OCI-LY3 (cell line): ENCODE data around the gene PPP1R14D.

ENCODE experiments used
- H2AFZ ChIP-seq: fragments of 200-600, 300-600 bp; shearing (Covaris generic); 2 replicates; pipeline ENCODE4 v1.6.0; 2014; ENCODE audit warnings: antibody characterized with exemption, low read depth, low read length
- H3K27ac ChIP-seq: fragments of 200-600, 300-600 bp; sonication (generic); 2 replicates; pipeline ENCODE4 v1.5.1; 2014; ENCODE audit warnings: mild to moderate bottlenecking, low read length, moderate library complexity, mixed read lengths
- H3K27me3 ChIP-seq: fragments of 200-600, 300-600 bp; sonication (generic); 2 replicates; pipeline ENCODE4 v1.6.1; 2014; ENCODE audit warnings: low read depth, low read length, mixed read lengths
- H3K36me3 ChIP-seq: fragments of 200-600, 300-600 bp; sonication (generic); replicated peaks from 2 replicates; pipeline ENCODE3; 2014; ENCODE audit warnings: low read depth, low read length, mixed read lengths
- H3K4me1 ChIP-seq: fragments of 300-600, 200-600 bp; sonication (generic); 2 replicates; pipeline ENCODE4 v1.6.1; 2014; ENCODE audit warnings: low read length, mixed read lengths
- H3K4me2 ChIP-seq: fragments of 200-600, 300-600 bp; sonication (generic); 2 replicates; pipeline ENCODE4 v1.6.1; 2014; ENCODE audit warnings: low read length, mixed read lengths
- H3K4me3 ChIP-seq: fragments of 300-600, 200-600 bp; sonication (generic); 2 replicates; pipeline ENCODE4 v1.5.1; 2014; ENCODE audit warnings: antibody characterized with exemption, mild to moderate bottlenecking, low read length, moderate library complexity
- H3K79me2 ChIP-seq: fragments of 300-600, 200-600 bp; shearing (Covaris generic); 2 replicates; pipeline ENCODE4 v1.6.1; 2014; ENCODE audit warnings: mild to moderate bottlenecking, low read length, mixed read lengths
- H3K9ac ChIP-seq: fragments of 300-600, 200-600 bp; shearing (Covaris generic); 2 replicates; pipeline ENCODE4 v1.6.0; 2014; ENCODE audit warnings: mild to moderate bottlenecking, low read length, moderate library complexity
- H3K9me3 ChIP-seq: fragments of 200-600, 300-600 bp; shearing (Covaris generic); 2 replicates; pipeline ENCODE4 v1.6.1; 2014; ENCODE audit warnings: low read length, mixed read lengths; ENCODE audit not compliant: insufficient read depth
- H4K20me1 ChIP-seq: fragments of 200-600, 300-600 bp; sonication (generic); 2 replicates; pipeline ENCODE4 v1.6.1; 2016; ENCODE audit warnings: low read length, mixed read lengths; ENCODE audit not compliant: insufficient read depth
- CTCF ChIP-seq: fragments of 200-600, 300-600 bp; sonication (generic); IDR thresholded peaks from 2 replicates; pipeline ENCODE4 v1.5.1; 2014; ENCODE audit warnings: antibody characterized with exemption, low read length, low read depth
- EZH2phosphoT487 ChIP-seq: fragments of 200-600 bp; shearing (Covaris generic); IDR thresholded peaks from 2 replicates; pipeline ENCODE4 v1.6.1; 2018; ENCODE audit warnings: antibody characterized with exemption, mixed run types, low read depth

Gene PPP1R14D

GRCh38 chr15:40841741-40842140 is 13.2 kb upstream of the PPP1R14D start:
- H3K79me2 ChIP-seq = no peaks in the 10 kb centered on the region
- no peaks in the 10 kb centered on the region for H3K9me3 ChIP-seq
- H3K36me3 ChIP-seq = no peaks in the 10 kb centered on the region
- H3K27me3 ChIP-seq = no peaks in the 10 kb centered on the region
- no peak overlapping the region for H3K27ac ChIP-seq
- H3K9ac ChIP-seq = no peak overlapping the region
- no peak for TF ChIP-seq EZH2phosphoT487
- TF ChIP-seq CTCF = no peak
- no peaks in the 10 kb centered on the region for H4K20me1 ChIP-seq
- no peak overlapping the region for H3K4me2 ChIP-seq
- no peak overlapping the region for H2AFZ ChIP-seq
- H3K4me1 ChIP-seq = peaks cover 7% of the 10 kb centered on the region
- no peak overlapping the region for H3K4me3 ChIP-seq

- H3K27ac ChIP-seq = no peak overlapping the region
- no peaks in the 10 kb centered on the region for H3K4me1 ChIP-seq
- H4K20me1 ChIP-seq = no peaks in the 10 kb centered on the region
- H3K4me3 ChIP-seq = no peak overlapping the region
- H3K27me3 ChIP-seq = no peaks in the 10 kb centered on the region
- H2AFZ ChIP-seq = no peak overlapping the region
- no peaks in the 10 kb centered on the region for H3K79me2 ChIP-seq
- H3K4me2 ChIP-seq = no peak overlapping the region
- H3K36me3 ChIP-seq = no peaks in the 10 kb centered on the region
- H3K9ac ChIP-seq = no peak overlapping the region
- TF ChIP-seq EZH2phosphoT487 (no peak), CTCF (no peak)
- H3K9me3 ChIP-seq = no peaks in the 10 kb centered on the region
Observed at GRCh38 chr15:40838756-40839155, 10.2 kb upstream of the PPP1R14D start.

- Histone ChIP-seq H3K4me1 (no peaks in the 10 kb centered on the region), H4K20me1 (no peaks in the 10 kb centered on the region), H2AFZ (no peak overlapping the region), H3K9ac (no peak overlapping the region), H3K27ac (no peak overlapping the region), H3K4me2 (no peak overlapping the region), H3K4me3 (no peak overlapping the region), H3K79me2 (no peaks in the 10 kb centered on the region), H3K27me3 (no peaks in the 10 kb centered on the region), H3K36me3 (no peaks in the 10 kb centered on the region), H3K9me3 (no peaks in the 10 kb centered on the region)
- no peak for TF ChIP-seq CTCF
- no peak for TF ChIP-seq EZH2phosphoT487
Observed at GRCh38 chr15:40836020-40836419, 7.5 kb upstream of the PPP1R14D start.

GRCh38 chr15:40832903-40833302 is 4.4 kb upstream of the PPP1R14D start:
- Histone ChIP-seq H3K79me2 (no peaks in the 10 kb centered on the region), H3K27me3 (no peaks in the 10 kb centered on the region), H3K9me3 (no peaks in the 10 kb centered on the region), H3K4me3 (no peak overlapping the region), H3K9ac (no peak overlapping the region), H2AFZ (no peak overlapping the region), H3K27ac (no peak overlapping the region), H4K20me1 (no peaks in the 10 kb centered on the region), H3K4me2 (no peak overlapping the region), H3K36me3 (no peaks in the 10 kb centered on the region), H3K4me1 (no peaks in the 10 kb centered on the region)
- no peak for TF ChIP-seq CTCF
- no peak for TF ChIP-seq EZH2phosphoT487
